HepG2 (cell line): ENCODE data around the gene DUSP16. TPM values are rescaled to one million over a fixed set of nuclear protein-coding genes. Genes with fewer than 3 reads are reported as not detected.

Experiments used
- ATAC-seq: fragments of 200-7000 bp; cut with Tn5 transposase; 3 replicates; pipeline ENCODE4 v1.9.1; 2020; ENCODE audit warnings: mild to moderate bottlenecking, moderate library complexity
- BruUV-seq: library from RNA; stranded (reverse); fragments of 400-500 nt; replicated peaks from 2 replicates; lab custom pipeline; 2021; lab: Mats Ljungman, UMichigan
- CTCF ChIA-PET: fragments of 300-600 bp; formaldehyde crosslinking; extraction: SDS; loops from one replicate; lab custom pipeline; 2021; ENCODE audit warnings: low total read pairs, inconsistent platforms, low intra/inter-chr PET ratio; lab: Yijun Ruan, JAX
- POLR2A ChIA-PET: fragments of 350-600 bp; sonication (Branson Sonifier 250); formaldehyde crosslinking; loops from one replicate; lab custom pipeline; 2020; ENCODE audit warnings: antibody characterized with exemption, inconsistent platforms; lab: Yijun Ruan, JAX
- DNase-seq: peaks from one replicate; pipeline ENCODE4 v3.0.0-alpha.2; 2015; ENCODE audit warnings: low spot score
- FAIRE-seq: peaks from 3 replicates; lab custom pipeline; 2011; peaks lifted over from hg19 to GRCh38; lab: Jason Lieb, UNC
- H2AFZ ChIP-seq: one replicate; pipeline ENCODE4 v1.6.1; 2011; ENCODE audit warnings: low read length, inconsistent platforms
- H3K27ac ChIP-seq: fragments of 300-600 bp; 3 replicates; pipeline ENCODE4 v1.8.0; 2011; ENCODE audit warnings: mixed run types, mild to moderate bottlenecking, mixed read lengths, low read length, inconsistent platforms; ENCODE audit not compliant: insufficient read depth; ENCODE audit errors: extremely low read length
- H3K27me3 ChIP-seq, 2 experiments: fragments of 200-600 bp in 1 of 2; 2 replicates in 1 of 2; 3 replicates in 1 of 2; pipeline versions ENCODE4 v1.6.0 to v1.8.0; 2011; ENCODE audit warnings: low read length in 2 of 2, mild to moderate bottlenecking in 2 of 2, moderate library complexity in 2 of 2, inconsistent platforms in 1 of 2; ENCODE audit not compliant: insufficient read depth in 2 of 2, control insufficient read depth in 1 of 2
- H3K36me3 ChIP-seq, 2 experiments: fragments of 200-600 bp in 1 of 2; replicated peaks in 1 of 2; 2 replicates in 1 of 2; 3 replicates in 1 of 2; pipeline versions ENCODE4 v1.5.1 to v1.8.0; 2011; ENCODE audit warnings: low read length in 2 of 2, inconsistent platforms in 1 of 2; ENCODE audit not compliant: insufficient read depth in 2 of 2, control insufficient read depth in 1 of 2
- H3K4me1 ChIP-seq: 2 replicates; pipeline ENCODE4 v1.5.1; 2012; ENCODE audit warnings: low read length, inconsistent platforms; ENCODE audit not compliant: insufficient read depth
- H3K4me2 ChIP-seq: 2 replicates; pipeline ENCODE4 v1.6.0; 2011; ENCODE audit warnings: low read depth, low read length, inconsistent platforms
- H3K4me3 ChIP-seq, 3 experiments: fragments of 200-600 bp in 1 of 3; sonication (generic), shearing (Covaris generic) in 1 of 3; replicated peaks in 1 of 3; 2 replicates each; pipeline ENCODE4 v1.5.1; 2011 to 2016; ENCODE audit warnings: low read length in 3 of 3, inconsistent platforms in 2 of 3, low read depth in 2 of 3, mild to moderate bottlenecking in 2 of 3, control low read depth in 1 of 3, mixed read lengths in 1 of 3; ENCODE audit not compliant: insufficient read depth in 1 of 3
- H3K79me2 ChIP-seq: one replicate; pipeline ENCODE4 v1.6.1; 2011; ENCODE audit warnings: low read length, inconsistent platforms; ENCODE audit not compliant: insufficient read depth
- H3K9ac ChIP-seq: 2 replicates; pipeline ENCODE4 v1.6.0; 2011; ENCODE audit warnings: mild to moderate bottlenecking, low read depth, low read length, inconsistent platforms; ENCODE audit not compliant: insufficient read depth
- H3K9me3 ChIP-seq: 2 replicates; pipeline ENCODE4 v1.5.1; 2012; ENCODE audit warnings: mild to moderate bottlenecking, low read length
- H4K20me1 ChIP-seq: 2 replicates; pipeline ENCODE4 v1.6.0; 2011; ENCODE audit warnings: inconsistent platforms, mild to moderate bottlenecking, low read length, moderate library complexity; ENCODE audit not compliant: insufficient read depth
- ARID2 ChIP-seq: sonication (generic); formaldehyde crosslinking; IDR thresholded peaks from 2 replicates; pipeline ENCODE4 v1.8.1; 2022; ENCODE audit warnings: mild to moderate bottlenecking, missing genetic modification reagents, borderline replicate concordance
- CBX2 ChIP-seq, 2 experiments: fragments of 200-600 bp in 1 of 2; sonication (generic); formaldehyde crosslinking in 1 of 2; IDR thresholded peaks; 2 replicates each; pipeline versions ENCODE4 v1.7.0 to v1.8.1; 2018 to 2022; ENCODE audit warnings: low read depth in 2 of 2, low read length in 1 of 2, mild to moderate bottlenecking in 1 of 2, missing genetic modification reagents in 1 of 2
- E2F1 ChIP-seq: sonication (generic); formaldehyde crosslinking; IDR thresholded peaks from 2 replicates; pipeline ENCODE4 v1.5.0; 2020; ENCODE audit warnings: missing genetic modification reagents
- GABPA ChIP-seq, 2 experiments: IDR thresholded peaks; 2 replicates each; pipeline ENCODE4 v1.6.1; 2011 to 2016; ENCODE audit warnings: low read depth in 2 of 2, low read length in 1 of 2, missing biosample characterization in 1 of 2, missing genetic modification characterization in 1 of 2
- GTF2F1 ChIP-seq: fragments of 150-350 bp; IDR thresholded peaks from 2 replicates; pipeline ENCODE4 v1.6.1; 2014; ENCODE audit warnings: low read length
- NCOA2 ChIP-seq: sonication (generic); formaldehyde crosslinking; IDR thresholded peaks from 2 replicates; pipeline ENCODE4 v1.8.0; 2022; ENCODE audit warnings: inconsistent platforms
- PBX3 ChIP-seq: sonication (generic); formaldehyde crosslinking; IDR thresholded peaks from 2 replicates; pipeline ENCODE4 v1.8.1; 2023; ENCODE audit warnings: missing genetic modification reagents, inconsistent platforms, borderline replicate concordance
- PCBP2 ChIP-seq: fragments of 200-400 bp; formaldehyde crosslinking; optimal IDR thresholded peaks from 2 replicates; pipeline ENCODE3; 2018; ENCODE audit warnings: low read length, low read depth; ENCODE audit not compliant: poor library complexity, severe bottlenecking
- PRDM15 ChIP-seq: sonication (generic); formaldehyde crosslinking; IDR thresholded peaks from 2 replicates; pipeline ENCODE4 v1.4.0; 2020; ENCODE audit warnings: missing genetic modification reagents
- ZNF10 ChIP-seq: sonication (generic); formaldehyde crosslinking; IDR thresholded peaks from 2 replicates; pipeline ENCODE4 v1.4.0; 2020; ENCODE audit warnings: mild to moderate bottlenecking, low read depth, missing genetic modification reagents, borderline replicate concordance
- ZXDC ChIP-seq: sonication (generic); formaldehyde crosslinking; IDR thresholded peaks from 2 replicates; pipeline ENCODE4 v1.5.0; 2020; ENCODE audit warnings: mild to moderate bottlenecking, missing genetic modification reagents
- WGBS: methylation state at CpG from one replicate; pipeline ENCODE4 v1.1.6; 2017; ENCODE audit warnings: low lambda C conversion rate; 5-methylcytosine and 5-hydroxymethylcytosine counted together
- in situ Hi-C: cut with HindIII; loops from 2 replicates; pipeline ENCODE4 v1.10.0; 2017; ENCODE audit warnings: low pct_unique_long_range_greater_than_20kb; ENCODE audit not compliant: extremely low pct_ligation_motif_present
- intact Hi-C: fragments of 100-400 bp; cut with micrococcal nuclease; formaldehyde crosslinking; loops from one replicate; pipeline ENCODE4 v1.10.0; 2022; ENCODE audit not compliant: unreplicated experiment
- polyA plus RNA-seq, 8 experiments: library from polyadenylated mRNA; depleted of rRNA in 3 of 8; stranded (reverse) in 7 of 8; unstranded in 1 of 8; fragments of >200 nt; fragmentation: Illumina TruSeq in 4 of 8; extraction: Trizol in 4 of 8; gene quantifications; 2 replicates each; pipeline versions ENCODE4 v1.2.1 to v1.2.3, GENCODE V29; 2011 to 2016; ENCODE audit warnings: low read depth in 4 of 8, missing spikeins in 1 of 8, mixed read lengths in 1 of 8; ENCODE audit not compliant: insufficient read depth in 1 of 8
- total RNA-seq, 5 experiments: library from RNA; depleted of rRNA; stranded (reverse); fragments of >200 nt; fragmentation: Illumina TruSeq; extraction: Trizol; gene quantifications; 2 replicates each; pipeline ENCODE4 v1.2.3, GENCODE V29; 2016; ENCODE audit warnings: low read depth in 1 of 5

DUSP16 gene
- total and polyA plus RNA-seq, 2 of the 13 experiments (the other 11 are each of a cell fraction or from before 2014, with no cell fraction given): 45.7 to 46.6 TPM

- CTCF ChIA-PET: no interaction called here
- Histone ChIP-seq H3K27me3 (no peaks in the 10 kb centered on the region), H3K4me2 (no peak overlapping the region)
- no peak for TF ChIP-seq E2F1
- TF ChIP-seq GTF2F1: no peak
- no peak for TF ChIP-seq CBX2 (IDR thresholded peaks at IDR 0.05; ENCODE audit: low read depth, low read length)
- TF ChIP-seq CBX2 (CRISPR knock-in tag; IDR thresholded peaks at IDR 0.05; ENCODE audit: low read depth): no peak
- TF ChIP-seq ZNF10 (CRISPR knock-in tag): no peak
- no peak for TF ChIP-seq PBX3 (CRISPR knock-in tag)
- TF ChIP-seq PCBP2: no peak
- TF ChIP-seq NCOA2 (CRISPR knock-in tag): no peak
- TF ChIP-seq GABPA (IDR thresholded peaks at IDR 0.05; ENCODE audit: low read depth, low read length): no peak
- no peak for TF ChIP-seq GABPA (CRISPR knock-in tag; IDR thresholded peaks at IDR 0.05; ENCODE audit: low read depth)
- TF ChIP-seq ZXDC (CRISPR knock-in tag): no peak
- TF ChIP-seq ARID2 (CRISPR knock-in tag): no peak
- TF ChIP-seq PRDM15 (CRISPR knock-in tag): no peak
Measured at GRCh38 chr12:12519354-12519998, 43.2 kb downstream of the DUSP16 start.

More at GRCh38 chr12:12519354-12519998, 43.2 kb downstream of the DUSP16 start:
- 96% methylated on average over 4 of the region's 4 CpGs for WGBS
- intact Hi-C loops (no loop called here), in situ Hi-C loops (no loop called here)
- peaks cover 7 to 53% of the 10 kb centered on the region in 2 experiments; a peak in 4 of 5 replicates for H3K36me3 ChIP-seq
- ATAC-seq (no peak), FAIRE-seq (no peak), DNase-seq (no peak)
- H3K4me3 ChIP-seq: no peak overlapping the region
- peaks cover 27% of the 10 kb centered on the region for H3K4me1 ChIP-seq
- H2AFZ ChIP-seq: no peak overlapping the region
- no TSS peak for BruUV-seq
- H3K9ac ChIP-seq: no peak overlapping the region
- H4K20me1 ChIP-seq: no peaks in the 10 kb centered on the region
- POLR2A ChIA-PET: no interaction called here
- H3K9me3 ChIP-seq: no peaks in the 10 kb centered on the region
- H3K27ac ChIP-seq: no peak overlapping the region
- H3K79me2 ChIP-seq: peaks cover 56% of the 10 kb centered on the region
